Measurements from ENCODE around the gene ZNF892. TPM values are rescaled to one million over a fixed set of nuclear protein-coding genes. Genes with fewer than 3 reads are reported as not detected.

The ZNF892 gene
- total and polyA plus RNA-seq, 2 of the 13 experiments (the other 11 are each of a cell fraction or from before 2014, with no cell fraction given): not detected

GRCh38 chr2:95159690-95160449 lies 47.5 kb upstream of the ZNF892 start, which contains the start of gene ZNF514 (continued):
- no peak for TF ChIP-seq ZBTB46 (CRISPR knock-in tag; IDR thresholded peaks at IDR 0.05; ENCODE audit: borderline replicate concordance)
- 0 out of 2 replicates have a peak, but pooled peaks have one; percentile 8 for TF ChIP-seq ZNF543 (CRISPR knock-in tag; IDR thresholded peaks at IDR 0.05)
- TF ChIP-seq GPN1 (CRISPR knock-in tag; IDR thresholded peaks at IDR 0.05; ENCODE audit: borderline replicate concordance): no peak
- TF ChIP-seq HOXA3 (CRISPR knock-in tag; IDR thresholded peaks at IDR 0.05): peak; percentile 22; the same call in 1 of the 2 replicates
- TF ChIP-seq THAP11 (CRISPR knock-in tag; IDR thresholded peaks at IDR 0.05): 0 out of 2 replicates have a peak, but pooled peaks have one; percentile 26
- no peak for TF ChIP-seq ZBTB3 (CRISPR knock-in tag; IDR thresholded peaks at IDR 0.05; ENCODE audit: borderline replicate concordance, low read depth)
- TF ChIP-seq GZF1 (CRISPR knock-in tag; IDR thresholded peaks at IDR 0.05): no peak
- no peak for TF ChIP-seq ZNF614 (CRISPR knock-in tag; IDR thresholded peaks at IDR 0.05; ENCODE audit: borderline replicate concordance)
- TF ChIP-seq ZNF281 (CRISPR knock-in tag; IDR thresholded peaks at IDR 0.05; ENCODE audit: borderline replicate concordance): no peak
- no peak for TF ChIP-seq ZNF546 (CRISPR knock-in tag; conservative IDR thresholded peaks at IDR 0.05)
- TF ChIP-seq RXRA (CRISPR knock-in tag; IDR thresholded peaks at IDR 0.05): 0 out of 2 replicates have a peak, but pooled peaks have one; percentile 32
- no peak for TF ChIP-seq ARID3A (IDR thresholded peaks at IDR 0.05; ENCODE audit: low read depth, low read length)
- TF ChIP-seq REL (CRISPR knock-in tag; conservative IDR thresholded peaks at IDR 0.05): no peak
- TF ChIP-seq PAXIP1 (CRISPR knock-in tag; conservative IDR thresholded peaks at IDR 0.05): no peak
- 0 out of 2 replicates have a peak, but pooled peaks have one; percentile 62 for TF ChIP-seq YEATS4 (CRISPR knock-in tag; IDR thresholded peaks at IDR 0.05; ENCODE audit: borderline replicate concordance)
- TF ChIP-seq ZNF691 (CRISPR knock-in tag; IDR thresholded peaks at IDR 0.05; ENCODE audit: borderline replicate concordance, low read depth): 0 out of 2 replicates have a peak, but pooled peaks have one; percentile 2
- no peak for TF ChIP-seq SP140L (CRISPR knock-in tag; IDR thresholded peaks at IDR 0.05; ENCODE audit: borderline replicate concordance)
- TF ChIP-seq XBP1 (CRISPR knock-in tag; IDR thresholded peaks at IDR 0.05): no peak
